22Rv1 (cell line): ENCODE measurements around the gene CEP128.

Source experiments
- H3K27ac ChIP-seq: fragments of 450-650 bp; 2 replicates; pipeline ENCODE4 v1.5.1; 2017
- ZFX ChIP-seq: fragments of 450-650 bp; IDR thresholded peaks from 2 replicates; pipeline ENCODE4 v1.6.1; 2017; ENCODE audit warnings: antibody characterized with exemption, borderline replicate concordance
- TF ChIP-seq, protein P1 (sequence below): fragments of 450-650 bp; IDR thresholded peaks from 2 replicates; pipeline ENCODE4 v1.5.1; 2017; ENCODE audit warnings: mild to moderate bottlenecking

Gene CEP128

GRCh38 chr14:80901822-80902221 lies 39.7 kb downstream of the CEP128 start:
- no peak overlapping the region for H3K27ac ChIP-seq
- TF ChIP-seq, protein P1, sequence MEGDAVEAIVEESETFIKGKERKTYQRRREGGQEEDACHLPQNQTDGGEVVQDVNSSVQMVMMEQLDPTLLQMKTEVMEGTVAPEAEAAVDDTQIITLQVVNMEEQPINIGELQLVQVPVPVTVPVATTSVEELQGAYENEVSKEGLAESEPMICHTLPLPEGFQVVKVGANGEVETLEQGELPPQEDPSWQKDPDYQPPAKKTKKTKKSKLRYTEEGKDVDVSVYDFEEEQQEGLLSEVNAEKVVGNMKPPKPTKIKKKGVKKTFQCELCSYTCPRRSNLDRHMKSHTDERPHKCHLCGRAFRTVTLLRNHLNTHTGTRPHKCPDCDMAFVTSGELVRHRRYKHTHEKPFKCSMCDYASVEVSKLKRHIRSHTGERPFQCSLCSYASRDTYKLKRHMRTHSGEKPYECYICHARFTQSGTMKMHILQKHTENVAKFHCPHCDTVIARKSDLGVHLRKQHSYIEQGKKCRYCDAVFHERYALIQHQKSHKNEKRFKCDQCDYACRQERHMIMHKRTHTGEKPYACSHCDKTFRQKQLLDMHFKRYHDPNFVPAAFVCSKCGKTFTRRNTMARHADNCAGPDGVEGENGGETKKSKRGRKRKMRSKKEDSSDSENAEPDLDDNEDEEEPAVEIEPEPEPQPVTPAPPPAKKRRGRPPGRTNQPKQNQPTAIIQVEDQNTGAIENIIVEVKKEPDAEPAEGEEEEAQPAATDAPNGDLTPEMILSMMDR, result no peak
- TF ChIP-seq ZFX, result no peak

GRCh38 chr14:80901260-80901659 lies 40.3 kb downstream of the CEP128 start:
- no peak overlapping the region for H3K27ac ChIP-seq
- no peak for TF ChIP-seq ZFX

GRCh38 chr14:80872645-80873044 lies 68.9 kb downstream of the CEP128 start:
- H3K27ac ChIP-seq, result no peak overlapping the region
- TF ChIP-seq, protein P1, result no peak
- TF ChIP-seq ZFX, result no peak

- H3K27ac ChIP-seq, result no peak overlapping the region
- TF ChIP-seq, protein P1, result no peak
- TF ChIP-seq ZFX, result no peak
Observed at GRCh38 chr14:80868260-80868659, 73.3 kb downstream of the CEP128 start.

DNA sequence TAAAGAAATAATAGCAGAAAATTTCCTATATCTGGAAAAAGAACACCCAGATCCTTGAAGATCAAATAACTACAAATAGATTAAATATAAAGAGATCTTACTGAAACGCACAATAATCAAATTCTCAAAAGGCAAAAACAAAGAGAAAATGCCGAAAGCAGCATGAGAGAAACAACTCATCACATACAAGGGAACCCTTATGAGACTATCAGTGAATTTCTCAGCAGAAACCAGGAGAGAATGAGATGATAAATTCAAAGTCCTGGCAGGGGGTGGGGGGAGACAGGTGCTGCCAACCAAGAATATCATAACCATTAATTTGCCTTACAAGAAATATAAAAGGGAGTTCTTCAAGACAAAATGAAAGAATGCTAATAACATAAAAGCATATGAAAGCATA lies 73.7 kb downstream of the CEP128 start:
- no peak for TF ChIP-seq ZFX
- TF ChIP-seq, protein P1, result no peak
- no peak overlapping the region for H3K27ac ChIP-seq

- TF ChIP-seq ZFX, result no peak
- TF ChIP-seq, protein P1, result no peak
- H3K27ac ChIP-seq, result no peak overlapping the region
Observed at GRCh38 chr14:80867091-80867490, 74.4 kb downstream of the CEP128 start.

DNA sequence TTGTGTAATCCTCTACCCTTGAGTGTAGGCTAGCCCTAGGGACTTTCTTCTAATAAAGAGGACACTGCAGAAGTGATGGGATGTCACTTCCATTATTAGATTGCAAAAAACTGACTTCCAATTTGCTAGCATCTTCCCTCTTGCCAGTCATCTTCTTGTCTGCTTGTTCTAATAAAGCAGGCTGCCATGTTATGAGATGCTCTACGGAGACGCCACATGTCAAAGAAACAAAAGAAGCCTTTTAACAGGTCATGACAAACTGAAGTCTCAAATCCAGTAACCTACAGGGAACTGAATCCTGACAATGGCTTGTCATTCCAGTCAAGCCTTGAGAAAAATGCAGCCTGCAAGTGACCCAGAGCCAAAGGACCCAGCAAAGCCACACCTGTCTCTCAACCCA lies 76.0 kb downstream of the CEP128 start:
- no peak for TF ChIP-seq ZFX
- TF ChIP-seq, protein P1, result no peak
- no peak overlapping the region for H3K27ac ChIP-seq

DNA sequence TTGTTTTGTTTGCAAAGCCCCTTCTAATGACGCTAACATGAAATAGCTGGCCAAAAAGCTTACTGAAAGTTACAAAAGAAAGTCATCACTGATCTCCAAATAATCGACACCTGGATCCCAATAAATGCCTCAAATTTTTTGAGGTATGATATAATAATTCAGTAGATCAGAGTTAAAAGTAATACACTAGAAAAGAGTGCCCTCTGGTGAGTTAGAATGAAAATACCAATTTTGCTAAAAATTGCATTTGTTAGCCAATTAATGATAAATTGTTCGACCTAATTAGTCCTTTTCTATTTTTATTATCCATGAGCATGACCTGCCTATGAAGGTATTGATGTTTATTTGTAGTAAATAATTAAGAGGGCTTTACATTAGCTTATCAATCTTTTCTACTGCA lies 78.6 kb downstream of the CEP128 start:
- TF ChIP-seq, protein P1, result peak; percentile 47
- no peak for TF ChIP-seq ZFX
- H3K27ac ChIP-seq, result no peak overlapping the region
